Ureter (tissue), 1 donor: ENCODE measurements around the gene SYT8. TPM values are rescaled to one million over a fixed set of nuclear protein-coding genes. Genes with fewer than 3 reads are reported as not detected.
"Not testable (repeated sequence)": the region's sequence is repeated elsewhere in the genome, so short reads cannot be mapped to it uniquely, and the experiment has no call there.

Experiments used
- DNase-seq: peaks from one replicate; pipeline ENCODE4 v3.0.0-alpha.2; 2020; ENCODE audit warnings: low spot score
- total RNA-seq: library from RNA; stranded (reverse); gene quantifications from one replicate; pipeline ENCODE4 v1.2.4, GENCODE V29; 2023
- donor health status: DM: yes; HTN: yes; CAD: no.

SYT8 gene
- total RNA-seq, 1 donor from 2014 or later, result 159 TPM

- DNase-seq, result no peak
These were observed 37.6 kb downstream of the SYT8 start for GRCh38 chr11:1872267-1872985.

GRCh38 chr11:1873048-1873812 is 38.4 kb downstream of the SYT8 start:
- no peak for DNase-seq

GRCh38 chr11:1873813-1874150 is 39.0 kb downstream of the SYT8 start:
- DNase-seq, result not testable (repeated sequence)

- DNase-seq, result not testable (repeated sequence)
These were observed 39.8 kb downstream of the SYT8 start for GRCh38 chr11:1874441-1875092.

- DNase-seq, result no peak
These were observed 40.5 kb downstream of the SYT8 start for GRCh38 chr11:1875093-1875850.

GRCh38 chr11:1875851-1876301 is 41.1 kb downstream of the SYT8 start:
- not testable (repeated sequence) for DNase-seq

- DNase-seq, result no peak
These were observed 41.7 kb downstream of the SYT8 start for GRCh38 chr11:1876361-1877063.

GRCh38 chr11:1877211-1878136 is 42.7 kb downstream of the SYT8 start:
- DNase-seq, result no peak

GRCh38 chr11:1878137-1879031 is 43.6 kb downstream of the SYT8 start:
- DNase-seq, result no peak

GRCh38 chr11:1879342-1879940 is 44.7 kb downstream of the SYT8 start:
- no peak for DNase-seq

GRCh38 chr11:1879941-1880720 is 45.3 kb downstream of the SYT8 start:
- DNase-seq, result peak; percentile 76

- DNase-seq, result no peak
These were observed 46.1 kb downstream of the SYT8 start for GRCh38 chr11:1880746-1881441.

- peak; percentile 43 for DNase-seq
These were observed 46.9 kb downstream of the SYT8 start for GRCh38 chr11:1881442-1882264.

- DNase-seq, result peak; percentile 87
These were observed 47.8 kb downstream of the SYT8 start for GRCh38 chr11:1882265-1883238.
